HEK293T (cell line): Measurements from ENCODE around the gene MAP2K7.
"Not testable (repeated sequence)": the region's sequence is repeated elsewhere in the genome, so short reads cannot be mapped to it uniquely, and the experiment has no call there.

Experiments used
- CTCF ChIA-PET: fragments of 350-600 bp; formaldehyde crosslinking; extraction: SDS; loops from one replicate; lab custom pipeline; 2021; ENCODE audit warnings: antibody characterized with exemption, inconsistent platforms; lab: Yijun Ruan, JAX
- POLR2A ChIA-PET: fragments of 350-600 bp; formaldehyde crosslinking; extraction: SDS; loops from one replicate; lab custom pipeline; 2020; ENCODE audit warnings: antibody characterized with exemption, inconsistent platforms; lab: Yijun Ruan, JAX
- DNase-seq: peaks from one replicate; pipeline ENCODE4 v3.0.0; 2012; ENCODE audit warnings: mixed read lengths; ENCODE audit errors: extremely low spot score
- ARNT ChIP-seq: fragments of 450-650 bp; IDR thresholded peaks from 2 replicates; pipeline ENCODE4 v1.6.1; 2017; ENCODE audit warnings: mild to moderate bottlenecking
- BHLHE40 ChIP-seq: fragments of 450-650 bp; IDR thresholded peaks from 2 replicates; pipeline ENCODE4 v1.6.1; 2016; ENCODE audit warnings: mild to moderate bottlenecking, moderate library complexity, borderline replicate concordance
- CTBP1 ChIP-seq: fragments of 450-650 bp; IDR thresholded peaks from 2 replicates; pipeline ENCODE4 v1.6.1; 2016; ENCODE audit warnings: borderline replicate concordance
- ELF4 ChIP-seq: fragments of 450-650 bp; IDR thresholded peaks from 2 replicates; pipeline ENCODE4 v1.6.1; 2017; ENCODE audit warnings: antibody characterized with exemption
- FOXA1 ChIP-seq: fragments of 450-650 bp; IDR thresholded peaks from 2 replicates; pipeline ENCODE4 v1.6.1; 2016; ENCODE audit warnings: mild to moderate bottlenecking
- FOXK2 ChIP-seq: fragments of 450-650 bp; IDR thresholded peaks from 2 replicates; pipeline ENCODE4 v1.6.1; 2016; ENCODE audit warnings: mild to moderate bottlenecking
- FOXM1 ChIP-seq: fragments of 450-650 bp; IDR thresholded peaks from 2 replicates; pipeline ENCODE4 v1.6.1; 2017; ENCODE audit warnings: mild to moderate bottlenecking, borderline replicate concordance
- HDGF ChIP-seq: fragments of 450-650 bp; IDR thresholded peaks from 2 replicates; pipeline ENCODE4 v1.6.1; 2017; ENCODE audit warnings: antibody characterized with exemption, borderline replicate concordance
- L3MBTL2 ChIP-seq: fragments of 450-650 bp; conservative IDR thresholded peaks from 2 replicates; pipeline ENCODE4 v1.6.1; 2016; ENCODE audit warnings: mild to moderate bottlenecking
- LEF1 ChIP-seq: fragments of 450-650 bp; IDR thresholded peaks from 2 replicates; pipeline ENCODE4 v1.6.1; 2017; ENCODE audit warnings: mild to moderate bottlenecking, borderline replicate concordance
- NFRKB ChIP-seq: fragments of 450-650 bp; IDR thresholded peaks from 2 replicates; pipeline ENCODE4 v1.6.1; 2016; ENCODE audit warnings: mild to moderate bottlenecking, moderate library complexity
- PKNOX1 ChIP-seq: fragments of 450-650 bp; IDR thresholded peaks from 2 replicates; pipeline ENCODE4 v1.6.1; 2016
- SP1 ChIP-seq: fragments of 450-650 bp; IDR thresholded peaks from 2 replicates; pipeline ENCODE4 v1.6.1; 2017
- SUZ12 ChIP-seq: fragments of 450-650 bp; IDR thresholded peaks from 2 replicates; pipeline ENCODE4 v1.6.1; 2016; ENCODE audit warnings: mild to moderate bottlenecking
- TARDBP ChIP-seq: fragments of 450-650 bp; IDR thresholded peaks from 2 replicates; pipeline ENCODE4 v1.6.1; 2016
- ZNF384 ChIP-seq: fragments of 450-650 bp; IDR thresholded peaks from 2 replicates; pipeline ENCODE4 v1.6.1; 2016

MAP2K7 gene

DNA sequence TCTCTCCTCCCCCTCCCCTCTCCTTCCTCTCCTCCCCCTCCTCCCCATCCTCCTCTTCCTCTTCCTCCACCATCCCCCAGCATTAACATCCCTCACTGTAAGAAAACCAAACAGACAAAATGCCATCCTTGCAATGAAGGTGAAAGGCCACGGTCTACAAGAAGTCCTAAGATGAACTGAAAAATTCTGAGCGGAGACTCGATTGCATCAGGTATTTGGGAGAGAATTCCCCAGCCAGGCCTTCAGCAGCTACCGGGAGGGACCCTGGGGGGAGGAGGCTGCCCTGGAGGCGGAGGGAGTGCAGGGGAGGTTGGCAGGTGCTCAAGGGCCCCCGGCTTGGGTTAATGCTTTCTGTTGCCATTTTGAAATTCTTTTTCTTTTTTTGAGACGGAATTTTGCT is 49.9 kb downstream of the MAP2K7 start:
- TF ChIP-seq FOXA1, result no peak
- no peak for TF ChIP-seq TARDBP
- TF ChIP-seq L3MBTL2, result no peak
- TF ChIP-seq ZNF384, result no peak
- no peak for TF ChIP-seq ARNT
- no peak for TF ChIP-seq HDGF
- TF ChIP-seq LEF1, result no peak
- no peak for TF ChIP-seq NFRKB
- TF ChIP-seq ELF4, result no peak
- no peak for TF ChIP-seq SP1
- no peak for TF ChIP-seq BHLHE40
- TF ChIP-seq PKNOX1, result no peak
- no peak for TF ChIP-seq FOXM1
- TF ChIP-seq CTBP1, result no peak
- no peak for TF ChIP-seq FOXK2
- TF ChIP-seq SUZ12, result no peak
- no peak for DNase-seq
- POLR2A ChIA-PET, result interaction anchor here (2.8 kb wide), 1 partner anchor 10 kb away, joined by 15 read pairs; the partner anchor contains the start of gene TIMM44
- CTCF ChIA-PET, result no interaction called here

DNA sequence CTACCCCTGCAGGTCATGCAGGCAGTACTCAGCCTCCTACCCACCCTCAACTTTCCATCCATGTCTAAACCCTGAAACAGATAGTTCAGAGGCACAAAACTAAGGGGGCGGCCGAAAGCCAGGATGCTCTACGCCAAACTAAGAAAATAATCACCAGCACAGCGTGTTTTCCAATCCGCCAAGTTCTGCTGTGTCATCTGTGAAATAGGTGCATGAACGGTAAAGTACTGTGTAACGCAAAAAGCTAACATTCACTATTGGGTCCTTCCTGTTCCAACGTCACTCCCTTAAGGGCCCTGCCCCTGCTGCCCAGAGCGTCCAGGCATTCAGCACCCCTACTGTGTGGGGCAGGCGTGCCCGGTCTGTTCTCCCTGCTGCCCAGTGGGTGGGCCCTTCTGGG is 52.0 kb downstream of the MAP2K7 start:
- POLR2A ChIA-PET, result interaction anchor here (0.6 kb wide), 1 partner anchor 12 kb away, joined by 3 read pairs; the partner anchor contains the start of gene TIMM44
- TF ChIP-seq HDGF (no peak), PKNOX1 (no peak), SP1 (no peak), FOXM1 (no peak), FOXA1 (no peak), NFRKB (no peak), TARDBP (no peak), ZNF384 (no peak), FOXK2 (no peak), BHLHE40 (no peak), L3MBTL2 (no peak), SUZ12 (no peak), ARNT (no peak), LEF1 (no peak), ELF4 (no peak), CTBP1 (no peak)
- CTCF ChIA-PET, result no interaction called here
- DNase-seq, result no peak

DNA sequence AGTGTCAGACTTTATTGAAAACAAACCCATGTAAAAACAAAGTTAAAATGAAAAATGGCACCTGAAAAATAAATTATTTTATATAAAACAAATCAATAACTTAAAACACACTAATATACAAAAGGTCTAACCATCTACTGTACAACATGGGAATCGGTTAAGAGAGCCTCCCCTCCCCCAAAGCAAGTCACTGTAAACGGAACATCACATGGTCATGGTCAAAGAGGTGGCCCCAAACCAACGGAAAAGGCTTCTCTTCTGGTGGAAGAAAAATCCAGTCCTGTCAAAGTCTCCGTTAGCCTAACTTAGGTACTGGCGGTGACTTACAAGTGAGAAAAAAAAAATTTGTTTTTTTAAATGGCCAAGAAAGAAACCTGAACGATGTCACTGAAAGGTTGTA is 55.5 kb downstream of the MAP2K7 start:
- no peak for DNase-seq
- TF ChIP-seq ARNT (no peak), SUZ12 (no peak), NFRKB (no peak), FOXK2 (no peak), ELF4 (no peak), PKNOX1 (no peak), LEF1 (no peak), SP1 (no peak), L3MBTL2 (no peak), FOXM1 (no peak), HDGF (no peak), TARDBP (no peak), FOXA1 (no peak)
- ChIA-PET CTCF (interaction anchor here (2.1 kb wide), 1 partner anchor 14 kb away, joined by 6 read pairs; no protein-coding TSS in a partner anchor), POLR2A (interaction anchor here (1.2 kb wide), 1 partner anchor 16 kb away, joined by 5 read pairs; the partner anchor contains the start of gene TIMM44)

GRCh38 chr19:7961082-7961481 is 57.4 kb downstream of the MAP2K7 start:
- POLR2A ChIA-PET, DNase-seq: not testable (repeated sequence)
- CTCF ChIA-PET, result interaction anchor here (2.1 kb wide), 1 partner anchor 16 kb away, joined by 6 read pairs; no protein-coding TSS in a partner anchor

DNA sequence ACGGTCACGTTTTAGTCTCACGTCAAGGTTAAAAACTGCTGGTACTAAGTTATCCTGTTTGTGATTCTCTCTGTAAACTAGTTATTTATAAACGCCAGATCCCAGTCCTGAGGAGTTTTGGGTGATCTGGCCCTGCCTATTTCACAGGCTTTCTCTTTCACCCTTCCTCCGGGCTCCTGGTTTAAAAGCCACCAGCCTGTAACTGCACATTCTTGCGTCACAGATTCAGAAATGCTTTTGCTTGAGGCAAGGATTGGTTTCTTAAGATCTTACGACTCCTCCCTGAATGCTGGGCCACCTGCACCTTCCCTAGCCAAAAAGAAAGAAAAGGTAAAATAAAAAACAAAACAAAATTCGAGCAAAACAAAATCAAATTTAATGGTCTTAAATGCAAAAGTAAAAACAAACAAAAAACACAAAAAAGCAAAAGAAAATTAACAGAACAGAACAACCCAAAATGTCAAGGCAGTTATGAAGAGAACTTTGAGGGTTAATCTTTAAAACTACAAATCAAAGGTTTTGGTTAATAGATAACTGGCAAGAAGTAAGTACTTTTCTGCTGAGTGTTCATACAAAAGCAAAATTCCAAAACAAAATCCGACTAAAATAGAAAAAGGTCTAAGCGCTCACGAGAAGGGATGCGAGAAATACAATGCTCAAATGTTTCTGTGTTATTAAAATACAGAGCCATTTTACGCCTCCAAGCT is 58.4 kb downstream of the MAP2K7 start:
- TF ChIP-seq BHLHE40 (no peak), CTBP1 (no peak), SP1 (no peak)
- ChIA-PET CTCF (no interaction called here), POLR2A (no interaction called here)
- DNase-seq, result no peak

- no peak for DNase-seq
- ChIA-PET CTCF (no interaction called here), POLR2A (no interaction called here)
- TF ChIP-seq PKNOX1 (no peak), ARNT (no peak)
Measured at GRCh38 chr19:7962644-7963268, 59.1 kb downstream of the MAP2K7 start.
